Skin of body (tissue), 3 donors: Measurements from ENCODE around the gene THG1L. TPM values are rescaled to one million over a fixed set of nuclear protein-coding genes. Genes with fewer than 3 reads are reported as not detected.

Experiments
- DNase-seq: peaks from one replicate; lab custom pipeline; 2025; lab: John Stamatoyannopoulos, UW
- small RNA-seq: library from RNA; depleted of rRNA; stranded (forward); fragments of <200 nt; gene quantifications from one replicate; pipeline ENCODE3, GENCODE V24; 2014; ENCODE audit warnings: low replicate concordance
- total RNA-seq: library from RNA; depleted of rRNA; stranded (reverse); fragments of >200 nt; gene quantifications from one replicate; pipeline ENCODE4 v1.2.3, GENCODE V29; 2014

Gene THG1L
- total RNA-seq, 1 donor from 2014 or later: 17.6 TPM

DNA sequence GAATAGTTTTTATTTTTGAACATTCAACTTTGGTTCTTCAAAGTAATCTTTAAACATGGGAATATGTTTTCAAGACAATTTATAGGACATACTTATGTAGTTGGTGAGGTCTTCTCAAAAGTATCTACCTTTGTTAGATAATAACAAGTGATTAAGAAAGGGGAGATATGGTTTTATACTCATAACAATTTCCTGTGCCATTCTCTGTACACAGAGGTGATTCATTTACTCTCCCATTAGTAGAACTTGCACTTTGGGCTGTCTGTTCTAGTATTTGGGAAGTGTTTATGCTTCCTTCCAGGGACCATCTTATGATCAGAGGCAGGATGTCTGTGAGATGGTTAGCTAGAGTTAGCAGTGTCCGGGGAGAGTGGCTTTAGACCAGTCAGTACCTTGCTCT, 27.5 kb downstream of the THG1L start:
- DNase-seq: no peak

- DNase-seq: peak; percentile 29
Measured at GRCh38 chr5:157761690-157762621, 30.7 kb downstream of the THG1L start.

DNA sequence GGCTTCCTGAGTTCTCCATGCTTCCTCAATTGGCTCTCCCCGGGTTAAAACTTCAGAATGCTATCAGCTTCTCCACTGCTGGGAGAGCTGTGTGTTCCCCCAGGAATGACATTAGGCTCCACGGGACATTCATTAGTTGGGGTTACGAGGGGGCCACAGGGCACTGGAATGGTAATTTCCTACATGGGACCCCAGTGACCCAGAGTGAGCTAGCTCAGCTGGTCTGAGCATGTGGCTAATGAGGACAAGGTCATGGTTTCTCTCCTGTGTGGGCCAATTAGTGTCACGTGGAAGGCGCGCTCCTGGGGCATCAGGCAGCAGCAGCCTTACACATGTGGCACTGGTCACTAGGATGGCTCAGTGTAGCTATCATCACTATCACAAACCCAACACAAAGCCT, 33.3 kb downstream of the THG1L start:
- no peak for DNase-seq

GRCh38 chr5:157766442-157766841, 35.2 kb downstream of the THG1L start:
- DNase-seq: no peak

- DNase-seq: no peak
Measured at GRCh38 chr5:157766902-157767301, 35.7 kb downstream of the THG1L start.

DNA sequence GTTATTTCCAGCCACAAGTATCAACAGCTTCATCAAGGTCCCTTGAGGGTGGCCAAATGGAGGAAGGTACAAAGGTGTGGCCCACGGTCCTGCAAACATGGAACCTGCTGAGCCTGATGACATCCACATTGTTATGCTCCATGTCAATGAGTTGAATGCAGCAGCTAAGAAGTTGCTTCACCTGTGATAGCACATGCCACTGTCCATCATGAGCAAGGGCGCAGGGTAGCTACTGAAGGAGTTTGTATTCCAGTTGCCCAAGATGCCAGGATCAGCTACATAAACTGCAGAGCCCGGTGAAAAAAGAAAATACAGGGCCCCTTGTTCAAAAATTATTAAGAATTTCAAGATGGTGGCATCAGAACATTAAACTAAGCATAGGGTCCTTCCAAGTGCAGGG, 36.5 kb downstream of the THG1L start:
- no peak for DNase-seq

DNA sequence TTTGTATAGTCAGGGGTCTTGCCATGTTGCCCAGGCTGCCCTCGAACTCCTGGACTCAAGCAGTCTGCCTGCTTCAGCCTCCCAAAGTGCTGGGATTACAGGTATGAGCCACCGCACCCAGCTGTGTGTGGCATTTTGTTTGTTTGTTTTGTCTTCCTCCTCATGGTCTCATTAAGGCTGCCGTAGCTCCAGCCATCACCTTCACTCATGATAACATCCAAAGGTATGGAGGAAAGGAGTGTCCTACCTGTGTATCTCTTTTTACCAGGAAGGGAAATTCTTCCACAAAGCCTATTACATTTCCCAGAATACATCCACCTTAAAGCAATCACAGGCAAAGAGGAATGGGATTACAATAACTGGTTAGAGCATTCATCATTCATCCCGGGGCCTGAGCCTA, 39.4 kb downstream of the THG1L start:
- no peak for DNase-seq

GRCh38 chr5:157772127-157772526, 40.9 kb downstream of the THG1L start:
- DNase-seq: no peak

DNA sequence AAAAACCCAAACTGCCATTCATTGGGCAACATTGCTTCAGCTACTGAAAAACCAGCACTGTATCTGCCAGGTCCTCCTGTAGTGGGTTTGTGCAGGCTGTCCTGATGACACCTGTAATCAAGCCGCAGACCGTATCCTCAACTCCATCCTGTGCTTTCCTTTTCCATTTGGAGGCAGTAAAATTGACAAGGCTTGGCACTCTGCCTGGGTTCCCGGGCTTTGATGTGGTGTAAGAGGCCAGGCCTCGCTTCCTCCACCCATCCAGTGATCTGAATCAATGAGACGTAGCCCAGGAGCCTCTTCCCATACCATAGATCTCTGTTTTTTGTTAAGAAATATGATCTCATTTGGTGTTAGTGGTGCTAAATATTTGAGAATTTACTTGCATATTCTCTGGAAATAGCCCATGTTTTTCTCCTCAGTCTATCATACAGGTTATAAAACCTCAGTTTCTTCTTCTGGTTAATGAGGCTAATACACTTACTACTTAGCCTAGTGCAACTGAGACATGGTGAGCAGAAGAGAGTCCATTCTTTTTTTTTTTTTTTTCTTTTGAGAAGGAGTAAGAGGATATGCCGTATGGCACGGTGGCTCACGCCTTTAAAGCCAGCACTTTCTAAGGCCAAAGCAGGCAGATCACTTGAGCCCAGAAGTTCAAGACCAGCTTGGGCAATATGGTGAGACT, 47.0 kb downstream of the THG1L start:
- DNase-seq: no peak

GRCh38 chr5:157779221-157779620, 48.0 kb downstream of the THG1L start:
- DNase-seq: no peak

DNA sequence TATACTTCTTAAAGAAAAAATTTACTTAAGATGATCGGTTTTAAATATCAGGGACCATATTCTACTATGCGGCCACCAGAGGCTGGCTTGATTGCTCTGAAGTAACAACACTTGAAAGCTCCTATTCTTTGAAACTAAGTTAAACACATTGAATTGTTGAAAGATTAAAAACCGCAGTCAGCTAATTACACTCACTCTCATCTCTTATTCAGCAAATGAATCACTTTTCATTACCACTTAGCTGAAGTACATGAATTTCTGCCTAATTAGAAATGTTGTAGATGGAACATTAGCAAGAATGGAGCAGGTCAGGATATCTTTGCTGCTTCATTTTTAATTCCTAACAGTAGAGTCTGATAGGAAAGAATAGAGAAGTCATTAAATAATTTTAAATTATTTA, 54.6 kb downstream of the THG1L start:
- DNase-seq: no peak

Small RNA genes within 50 kb of the gene (small RNA-seq; reads per million reads assigned to genes)
- gene AC026407.1: not detected

Other genes starting within 250 kb of the THG1L start
- gene ADAM19, start 155.6 kb upstream of the THG1L start, total RNA-seq: 5.9 TPM
- gene SOX30, start 79.0 kb upstream of the THG1L start, total RNA-seq: 0.10 TPM
- not detected for gene C5orf52, start 59.9 kb upstream of the THG1L start, total RNA-seq
- gene LSM11, start 12.3 kb downstream of the THG1L start, total RNA-seq: 4.5 TPM
- gene CLINT1, start 127.7 kb downstream of the THG1L start, total RNA-seq: 97.0 TPM